HepG2 (cell line): ENCODE results near the gene PDLIM4. TPM values are rescaled to one million over a fixed set of nuclear protein-coding genes. Genes with fewer than 3 reads are reported as not detected.

Source experiments
- CEBPB ChIP-seq: IDR thresholded peaks from 2 replicates; pipeline ENCODE4 v1.6.1; 2011; ENCODE audit warnings: low read depth, low read length, improper control_type of control experiment, borderline replicate concordance
- CENPT ChIP-seq: sonication (generic); formaldehyde crosslinking; IDR thresholded peaks from 2 replicates; pipeline ENCODE4 v1.8.0; 2022; ENCODE audit warnings: low read depth, mild to moderate bottlenecking, moderate library complexity, missing genetic modification reagents
- CTCF ChIP-seq: sonication (generic); formaldehyde crosslinking; IDR thresholded peaks from 2 replicates; pipeline ENCODE4 v1.5.0; 2020; ENCODE audit warnings: mild to moderate bottlenecking, missing genetic modification reagents, moderate library complexity
- FOXA1 ChIP-seq, 2 experiments: fragments of 450-650 bp in 1 of 2; sonication (generic) in 1 of 2; formaldehyde crosslinking in 1 of 2; IDR thresholded peaks; 2 replicates each; pipeline versions ENCODE4 v1.4.0 to v1.6.1; 2016 to 2020; ENCODE audit warnings: missing genetic modification reagents in 1 of 2
- FOXC1 ChIP-seq: sonication (generic); formaldehyde crosslinking; IDR thresholded peaks from 2 replicates; pipeline ENCODE4 v1.8.0; 2022; ENCODE audit warnings: mild to moderate bottlenecking, missing genetic modification reagents, borderline replicate concordance
- GMEB1 ChIP-seq: sonication (generic); formaldehyde crosslinking; IDR thresholded peaks from 2 replicates; pipeline ENCODE4 v1.5.1; 2020; ENCODE audit warnings: missing genetic modification reagents, mild to moderate bottlenecking, borderline replicate concordance
- GPN1 ChIP-seq: sonication (generic); formaldehyde crosslinking; IDR thresholded peaks from 2 replicates; pipeline ENCODE4 v1.5.1; 2020; ENCODE audit warnings: missing genetic modification reagents, borderline replicate concordance
- JARID2 ChIP-seq: sonication (generic); formaldehyde crosslinking; IDR thresholded peaks from 2 replicates; pipeline ENCODE4 v1.8.1; 2023; ENCODE audit warnings: missing genetic modification reagents, inconsistent platforms; ENCODE audit not compliant: insufficient replicate concordance
- KAT7 ChIP-seq: IDR thresholded peaks from 2 replicates; pipeline ENCODE4 v1.6.1; 2018; ENCODE audit warnings: borderline replicate concordance, missing compliant biosample characterization
- KDM4B ChIP-seq: sonication (generic); formaldehyde crosslinking; IDR thresholded peaks from 2 replicates; pipeline ENCODE4 v1.4.0; 2020; ENCODE audit warnings: missing genetic modification reagents
- MAF1 ChIP-seq: sonication (generic); formaldehyde crosslinking; IDR thresholded peaks from 2 replicates; pipeline ENCODE4 v1.5.0; 2020; ENCODE audit warnings: missing genetic modification reagents, borderline replicate concordance
- NFATC3 ChIP-seq: sonication (generic); formaldehyde crosslinking; IDR thresholded peaks from 2 replicates; pipeline ENCODE4 v1.5.1; 2020; ENCODE audit warnings: mild to moderate bottlenecking, missing genetic modification reagents
- RARA ChIP-seq: IDR thresholded peaks from 2 replicates; pipeline ENCODE4 v1.6.1; 2016; ENCODE audit warnings: missing genetic modification reagents, missing compliant biosample characterization
- RFX1 ChIP-seq: fragments of 450-650 bp; IDR thresholded peaks from 2 replicates; pipeline ENCODE4 v1.6.1; 2017
- SMC3 ChIP-seq: IDR thresholded peaks from 2 replicates; pipeline ENCODE4 v1.6.1; 2011; ENCODE audit warnings: low read length, improper control_type of control experiment
- SRSF1 ChIP-seq: fragments of 200-400 bp; formaldehyde crosslinking; optimal IDR thresholded peaks from 2 replicates; pipeline ENCODE3; 2017; ENCODE audit warnings: mild to moderate bottlenecking, low read depth, low read length, moderate library complexity
- SYNCRIP ChIP-seq: fragments of 200-400 bp; formaldehyde crosslinking; IDR thresholded peaks from 2 replicates; pipeline ENCODE4 v1.6.1; 2018; ENCODE audit warnings: mild to moderate bottlenecking, low read depth, low read length; ENCODE audit not compliant: insufficient read depth
- TAF15 ChIP-seq: fragments of 200-400 bp; formaldehyde crosslinking; IDR thresholded peaks from one replicate; pipeline ENCODE4 v1.6.1; 2018; ENCODE audit warnings: mild to moderate bottlenecking, low read depth, low read length; ENCODE audit not compliant: poor library complexity, severe bottlenecking
- TGIF2 ChIP-seq: IDR thresholded peaks from 2 replicates; pipeline ENCODE4 v1.6.1; 2016; ENCODE audit warnings: control low read depth, missing compliant biosample characterization
- YEATS2 ChIP-seq: sonication (generic); formaldehyde crosslinking; IDR thresholded peaks from 2 replicates; pipeline ENCODE4 v1.4.0; 2020; ENCODE audit warnings: missing genetic modification reagents, borderline replicate concordance
- ZBTB42 ChIP-seq: sonication (generic); formaldehyde crosslinking; IDR thresholded peaks from 2 replicates; pipeline ENCODE4 v1.5.0; 2020; ENCODE audit warnings: mild to moderate bottlenecking, missing genetic modification reagents
- ZFP91 ChIP-seq: sonication (generic); formaldehyde crosslinking; IDR thresholded peaks from 2 replicates; pipeline ENCODE4 v1.9.0; 2022; ENCODE audit warnings: missing genetic modification reagents, mild to moderate bottlenecking, borderline replicate concordance
- ZMYM2 ChIP-seq: sonication (generic); formaldehyde crosslinking; IDR thresholded peaks from 2 replicates; pipeline ENCODE4 v1.8.0; 2022; ENCODE audit warnings: mild to moderate bottlenecking, missing genetic modification reagents
- ZNF207 ChIP-seq: fragments of 450-650 bp; IDR thresholded peaks from 2 replicates; pipeline ENCODE4 v1.6.1; 2016; ENCODE audit warnings: antibody characterized with exemption, borderline replicate concordance
- ZNF230 ChIP-seq: sonication (generic); formaldehyde crosslinking; IDR thresholded peaks from 2 replicates; pipeline ENCODE4 v1.4.0; 2020; ENCODE audit warnings: mild to moderate bottlenecking, missing genetic modification reagents
- polyA plus RNA-seq, 8 experiments: library from polyadenylated mRNA; depleted of rRNA in 3 of 8; stranded (reverse) in 7 of 8; unstranded in 1 of 8; fragments of >200 nt; fragmentation: Illumina TruSeq in 4 of 8; extraction: Trizol in 4 of 8; gene quantifications; 2 replicates each; pipeline versions ENCODE4 v1.2.1 to v1.2.3, GENCODE V29; 2011 to 2016; ENCODE audit warnings: low read depth in 4 of 8, missing spikeins in 1 of 8, mixed read lengths in 1 of 8; ENCODE audit not compliant: insufficient read depth in 1 of 8
- total RNA-seq, 5 experiments: library from RNA; depleted of rRNA; stranded (reverse); fragments of >200 nt; fragmentation: Illumina TruSeq; extraction: Trizol; gene quantifications; 2 replicates each; pipeline ENCODE4 v1.2.3, GENCODE V29; 2016; ENCODE audit warnings: low read depth in 1 of 5

PDLIM4 gene
- total and polyA plus RNA-seq, 2 of the 13 experiments (the other 11 are each of a cell fraction or from before 2014, with no cell fraction given) = 1.1 to 2.3 TPM

GRCh38 chr5:132321109-132321721 lies 63.7 kb downstream of the PDLIM4 start (continued):
- TF ChIP-seq MAF1 (CRISPR knock-in tag) (no peak), KAT7 (CRISPR knock-in tag) (no peak), CENPT (CRISPR knock-in tag) (no peak), NFATC3 (CRISPR knock-in tag) (no peak), RARA (CRISPR knock-in tag) (peak; percentile 52; the same call in 1 of the 2 replicates), GPN1 (CRISPR knock-in tag) (no peak), FOXC1 (CRISPR knock-in tag) (no peak), ZFP91 (CRISPR knock-in tag) (no peak; the same call in 1 of the 2 replicates), CTCF (peak; percentile 58), SYNCRIP (no peak), JARID2 (CRISPR knock-in tag) (no peak), CEBPB (no peak), TGIF2 (CRISPR knock-in tag) (no peak), ZBTB42 (CRISPR knock-in tag) (no peak), ZNF207 (no peak), RFX1 (no peak), KDM4B (CRISPR knock-in tag) (no peak), FOXA1 (IDR thresholded peaks at IDR 0.05) (no peak), FOXA1 (CRISPR knock-in tag; IDR thresholded peaks at IDR 0.05) (no peak), SRSF1 (no peak), ZMYM2 (no peak), GMEB1 (CRISPR knock-in tag) (0 out of 2 replicates have a peak, but pooled peaks have one; percentile 26), YEATS2 (CRISPR knock-in tag) (no peak), SMC3 (peak; percentile 5; the same call in 1 of the 2 replicates), TAF15 (no peak), ZNF230 (CRISPR knock-in tag) (no peak)
